Placental epithelial cell (primary cell): ENCODE data around the gene TAF3. TPM values are rescaled to one million over a fixed set of nuclear protein-coding genes. Genes with fewer than 3 reads are reported as not detected.

Experiments
- total RNA-seq: library from RNA; depleted of rRNA; stranded (reverse); fragments of >200 nt; gene quantifications from 2 replicates; pipeline ENCODE4 v1.2.3, GENCODE V29; 2012

The TAF3 gene, protein sequence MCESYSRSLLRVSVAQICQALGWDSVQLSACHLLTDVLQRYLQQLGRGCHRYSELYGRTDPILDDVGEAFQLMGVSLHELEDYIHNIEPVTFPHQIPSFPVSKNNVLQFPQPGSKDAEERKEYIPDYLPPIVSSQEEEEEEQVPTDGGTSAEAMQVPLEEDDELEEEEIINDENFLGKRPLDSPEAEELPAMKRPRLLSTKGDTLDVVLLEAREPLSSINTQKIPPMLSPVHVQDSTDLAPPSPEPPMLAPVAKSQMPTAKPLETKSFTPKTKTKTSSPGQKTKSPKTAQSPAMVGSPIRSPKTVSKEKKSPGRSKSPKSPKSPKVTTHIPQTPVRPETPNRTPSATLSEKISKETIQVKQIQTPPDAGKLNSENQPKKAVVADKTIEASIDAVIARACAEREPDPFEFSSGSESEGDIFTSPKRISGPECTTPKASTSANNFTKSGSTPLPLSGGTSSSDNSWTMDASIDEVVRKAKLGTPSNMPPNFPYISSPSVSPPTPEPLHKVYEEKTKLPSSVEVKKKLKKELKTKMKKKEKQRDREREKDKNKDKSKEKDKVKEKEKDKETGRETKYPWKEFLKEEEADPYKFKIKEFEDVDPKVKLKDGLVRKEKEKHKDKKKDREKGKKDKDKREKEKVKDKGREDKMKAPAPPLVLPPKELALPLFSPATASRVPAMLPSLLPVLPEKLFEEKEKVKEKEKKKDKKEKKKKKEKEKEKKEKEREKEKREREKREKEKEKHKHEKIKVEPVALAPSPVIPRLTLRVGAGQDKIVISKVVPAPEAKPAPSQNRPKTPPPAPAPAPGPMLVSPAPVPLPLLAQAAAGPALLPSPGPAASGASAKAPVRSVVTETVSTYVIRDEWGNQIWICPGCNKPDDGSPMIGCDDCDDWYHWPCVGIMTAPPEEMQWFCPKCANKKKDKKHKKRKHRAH
- total RNA-seq, result 2.4 and 2.6 TPM in 2 replicates

DNA sequence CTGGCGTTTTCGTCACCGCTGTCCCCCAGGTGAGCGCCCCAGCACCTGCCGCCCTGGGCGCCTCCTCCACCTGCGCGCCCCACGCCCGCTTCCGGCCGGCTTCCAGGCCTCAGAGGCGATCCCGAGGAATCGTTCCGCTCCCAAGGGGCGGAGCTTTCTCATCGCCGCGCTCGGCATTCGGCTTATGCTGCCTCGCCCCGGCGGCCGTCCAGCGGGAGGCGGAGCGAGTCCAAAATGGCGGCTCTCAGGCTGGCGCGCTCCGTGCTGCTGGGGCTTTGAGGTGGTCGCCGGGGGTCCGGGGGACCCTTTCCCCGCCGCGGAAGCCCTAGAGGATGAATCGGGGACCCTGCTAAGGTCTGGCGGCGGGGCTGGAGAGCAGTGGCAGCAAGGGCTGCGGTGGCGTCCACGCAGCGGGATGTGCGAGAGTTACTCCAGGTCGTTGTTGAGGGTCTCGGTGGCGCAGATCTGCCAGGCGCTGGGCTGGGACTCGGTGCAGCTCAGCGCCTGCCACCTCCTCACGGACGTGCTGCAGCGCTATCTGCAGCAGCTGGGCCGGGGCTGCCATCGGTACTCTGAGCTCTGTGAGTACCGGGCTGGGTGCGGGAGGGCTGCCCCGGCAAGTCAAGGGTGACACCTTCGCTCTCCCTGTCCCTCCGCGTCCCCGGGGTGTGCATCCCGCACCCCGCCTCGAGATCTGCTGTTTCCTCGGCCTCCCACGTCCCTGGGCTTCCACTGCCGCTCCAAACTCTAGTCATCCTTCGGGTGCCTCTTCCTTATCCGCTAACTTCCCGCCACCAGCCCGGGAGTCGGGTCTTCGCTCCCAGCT is at the start of gene TAF3:
Gene TAF3 (plus strand): TSS at position 211 of the 826 bp plus-strand sequence. CDS start 205 bp downstream, at position 416.

DNA sequence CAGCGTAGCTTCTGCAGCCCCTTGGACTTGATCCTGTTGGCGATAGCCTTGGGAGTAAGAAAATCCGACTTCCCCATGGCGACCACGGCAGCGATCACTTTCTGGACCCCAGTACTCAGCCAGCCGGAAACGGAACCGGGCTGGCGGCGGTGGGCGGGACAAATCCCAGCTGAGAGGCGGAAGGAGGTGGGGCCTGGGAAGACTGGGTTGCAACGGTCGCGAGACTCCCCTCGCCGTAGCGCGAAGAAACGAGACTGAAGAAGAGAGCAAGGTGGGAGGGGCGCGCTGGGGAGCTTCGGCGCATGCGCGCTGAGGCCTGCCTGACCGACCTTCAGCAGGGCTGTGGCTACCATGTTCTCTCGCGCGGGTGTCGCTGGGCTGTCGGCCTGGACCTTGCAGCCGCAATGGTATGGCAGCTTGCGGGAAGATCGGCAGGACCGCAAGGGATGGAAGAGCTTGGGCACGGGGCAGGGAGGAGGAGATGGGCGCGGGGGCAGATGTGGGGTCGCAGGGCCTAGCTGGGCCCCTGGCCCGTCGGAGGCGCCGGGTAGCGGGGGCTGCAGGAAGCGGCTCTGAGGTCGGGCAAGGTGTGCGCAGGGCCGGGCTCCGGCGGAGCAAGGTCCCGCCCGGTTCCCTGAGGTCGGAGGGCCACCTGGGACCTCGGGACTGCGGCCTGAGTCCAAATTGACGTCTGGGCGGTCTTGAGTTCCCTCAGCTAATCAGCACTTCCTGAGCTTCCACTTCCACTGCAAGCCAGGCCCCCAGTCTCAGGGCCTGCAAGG is 30.3 kb upstream of the TAF3 start, which contains the start of the genes ATP5F1C and KIN:
Gene ATP5F1C (plus strand): TSS at position 321 of the 782 bp plus-strand sequence. CDS start 31 bp downstream, at position 352.
Gene KIN (minus strand): TSS at position 137 of the 782 bp plus-strand sequence. CDS start 60 bp downstream, at position 77.

GRCh38 chr10:8054494-8055407 is 236.4 kb downstream of the TAF3 start, which contains the start of gene GATA3:
Gene GATA3 (plus strand): TSS chr10:8054688. CDS start chr10:8055656, 968 bp downstream.

Other genes starting within 250 kb of the TAF3 start
- gene ITIH5, start 151.5 kb upstream of the TAF3 start, total RNA-seq, result 4.2 and 18.8 TPM in 2 replicates
- not detected in 2 replicates for gene ITIH2, start 115.2 kb upstream of the TAF3 start, total RNA-seq
- gene KIN, start 30.5 kb upstream of the TAF3 start, total RNA-seq, result 5.2 and 7.1 TPM in 2 replicates
- gene ATP5F1C, start 30.3 kb upstream of the TAF3 start, total RNA-seq, result 178 and 246 TPM in 2 replicates
- 42.3 and 78.1 TPM in 2 replicates for gene GATA3, start 236.2 kb downstream of the TAF3 start, total RNA-seq